Cardiac septum (tissue), 1 donor: ENCODE data around the gene ITGA1. TPM values are rescaled to one million over a fixed set of nuclear protein-coding genes. Genes with fewer than 3 reads are reported as not detected.
"Not testable (repeated sequence)": the region's sequence is repeated elsewhere in the genome, so short reads cannot be mapped to it uniquely, and the experiment has no call there.

Source experiments
- DNase-seq: peaks from one replicate; pipeline ENCODE4 v3.0.0-alpha.2; 2020; ENCODE audit warnings: low spot score
- intact Hi-C: fragments of 100-400 bp; cut with DNase I; formaldehyde crosslinking; loops from one replicate; pipeline ENCODE4 v1.14.0; 2022
- total RNA-seq: library from RNA; stranded (reverse); fragmentation: NEBNext Ultra II Directional; extraction: Animal tissue kit (Norgen Biotek cat#: 25700); gene quantifications from one replicate; pipeline ENCODE4 v1.2.1, GENCODE V29; 2021
- donor health status: DM: no; HTN: no; CAD: no.

The ITGA1 gene
- total RNA-seq, 1 donor from 2014 or later: 40.3 TPM

- intact Hi-C loops, DNase-seq: not testable (repeated sequence)
Observed at GRCh38 chr5:52976157-52976556, 188.4 kb downstream of the ITGA1 start.

- intact Hi-C loops: no loop called here
- no peak for DNase-seq
Observed at GRCh38 chr5:52977264-52977897, 189.7 kb downstream of the ITGA1 start.

DNA sequence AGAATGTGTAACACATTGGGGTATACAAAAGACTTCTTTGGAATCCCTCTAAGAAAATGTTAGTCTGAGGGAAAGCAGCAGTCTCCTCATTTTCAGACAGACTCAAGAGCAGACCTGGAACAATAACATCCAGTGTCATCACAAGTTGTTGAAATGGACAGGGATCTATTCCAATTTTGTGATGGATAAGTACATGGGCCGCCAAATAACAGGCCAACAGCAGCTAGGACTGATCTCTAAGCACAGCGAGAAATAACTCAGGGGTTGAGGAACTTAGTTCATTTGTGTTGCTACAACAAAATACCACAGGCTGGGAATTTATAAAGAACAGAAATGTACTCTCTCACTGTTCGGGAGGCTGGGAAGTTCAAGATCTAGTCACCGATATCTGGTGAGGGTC lies 193.8 kb downstream of the ITGA1 start:
- intact Hi-C loops: no loop called here
- no peak for DNase-seq

DNA sequence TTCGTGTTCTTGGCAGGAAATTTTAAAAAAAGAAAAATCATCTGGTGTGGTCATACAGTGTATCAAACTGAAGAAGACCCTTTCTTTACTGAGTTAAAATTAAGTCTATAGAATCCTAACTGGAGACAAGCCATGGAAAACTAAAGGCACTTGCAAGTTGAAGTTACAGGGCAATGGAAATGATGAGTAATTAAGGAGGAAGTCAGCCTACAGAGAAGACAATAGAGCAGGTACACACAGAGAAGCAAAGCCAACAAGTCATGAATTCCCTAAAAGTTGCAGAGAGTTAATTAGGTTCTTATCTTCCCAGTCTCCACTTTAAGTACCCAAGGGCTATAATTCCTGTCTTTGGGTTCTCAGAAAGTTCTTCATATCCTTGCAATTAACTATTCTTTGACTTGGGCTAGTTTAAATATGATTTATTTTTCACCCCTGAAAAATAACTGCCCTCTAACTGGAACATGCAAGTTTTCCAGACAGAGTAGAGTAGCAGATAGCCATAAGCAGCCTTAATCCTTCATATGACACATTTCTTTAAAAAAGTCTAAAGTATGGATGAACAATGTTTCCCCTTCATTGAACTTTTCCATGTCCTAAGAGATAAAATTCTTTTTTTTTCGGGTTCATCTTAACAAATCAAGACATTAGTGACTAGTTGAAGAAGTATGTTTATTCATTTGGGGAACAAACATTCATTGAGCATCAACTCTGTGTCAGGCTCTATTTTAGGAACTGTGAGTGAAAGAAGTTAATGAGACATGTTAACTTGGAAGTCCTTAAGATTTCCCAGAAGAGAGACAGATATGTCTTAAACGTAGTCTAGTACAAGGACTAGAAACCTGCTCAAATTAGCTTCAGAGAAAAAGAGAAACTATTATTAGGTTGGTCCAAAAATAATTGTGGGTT lies 196.3 kb downstream of the ITGA1 start:
- no peak for DNase-seq
- intact Hi-C loops: no loop called here

- DNase-seq: no peak
- intact Hi-C loops: loop anchor here (5.0 kb wide), 2 partner anchors 33 to 42 kb away; no protein-coding TSS in a partner anchor
Observed at GRCh38 chr5:52985306-52985705, 197.6 kb downstream of the ITGA1 start.

GRCh38 chr5:52987711-52988331 lies 200.1 kb downstream of the ITGA1 start:
- no peak for DNase-seq
- intact Hi-C loops: loop anchor here (5.0 kb wide), 2 partner anchors 36 to 39 kb away; no protein-coding TSS in a partner anchor

DNA sequence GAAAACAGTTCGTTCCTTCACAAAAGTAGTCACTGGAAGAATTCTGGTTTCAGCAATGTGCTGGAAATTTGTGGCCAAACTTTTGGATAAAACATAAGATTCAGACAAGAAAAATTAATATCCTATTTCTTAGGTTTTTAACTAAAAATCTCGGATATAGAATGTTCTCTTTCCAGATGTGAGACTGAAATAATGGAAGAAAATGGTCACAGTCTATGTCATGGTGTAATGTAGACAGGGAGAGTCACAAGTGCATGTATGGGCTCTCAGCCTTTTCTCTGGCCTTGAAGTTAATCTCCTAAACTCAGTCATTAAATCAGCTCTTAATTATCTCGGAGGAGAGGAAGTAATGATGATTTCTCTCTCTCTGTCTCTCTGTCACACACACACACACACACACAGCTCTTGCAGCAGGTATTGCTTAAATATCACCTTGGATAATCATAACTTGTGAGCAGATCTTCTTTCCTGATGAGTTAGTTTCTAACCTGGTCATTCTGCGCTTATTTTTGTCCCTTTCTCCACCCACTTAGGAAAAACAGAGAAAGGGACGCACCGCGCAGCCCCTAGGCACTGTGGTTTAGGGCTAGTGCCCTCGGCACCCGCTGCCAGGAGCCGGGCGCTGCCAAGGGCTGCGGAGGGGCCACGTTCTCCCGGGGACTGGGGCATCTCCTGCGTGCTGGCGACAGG lies 200.8 kb downstream of the ITGA1 start:
- intact Hi-C loops: loop anchor here (5.0 kb wide), 2 partner anchors 36 to 39 kb away; no protein-coding TSS in a partner anchor
- peak; percentile 77 for DNase-seq

GRCh38 chr5:52989025-52989780 lies 201.5 kb downstream of the ITGA1 start, which contains the start of gene ITGA2:
ITGA2 (plus strand) TSS chr5:52989352; CDS start chr5:52989469, 117 bp downstream.
- intact Hi-C loops: loop anchor here (5.0 kb wide), 2 partner anchors 37 to 38 kb away; no protein-coding TSS in a partner anchor
- DNase-seq: peak; percentile 78

DNA sequence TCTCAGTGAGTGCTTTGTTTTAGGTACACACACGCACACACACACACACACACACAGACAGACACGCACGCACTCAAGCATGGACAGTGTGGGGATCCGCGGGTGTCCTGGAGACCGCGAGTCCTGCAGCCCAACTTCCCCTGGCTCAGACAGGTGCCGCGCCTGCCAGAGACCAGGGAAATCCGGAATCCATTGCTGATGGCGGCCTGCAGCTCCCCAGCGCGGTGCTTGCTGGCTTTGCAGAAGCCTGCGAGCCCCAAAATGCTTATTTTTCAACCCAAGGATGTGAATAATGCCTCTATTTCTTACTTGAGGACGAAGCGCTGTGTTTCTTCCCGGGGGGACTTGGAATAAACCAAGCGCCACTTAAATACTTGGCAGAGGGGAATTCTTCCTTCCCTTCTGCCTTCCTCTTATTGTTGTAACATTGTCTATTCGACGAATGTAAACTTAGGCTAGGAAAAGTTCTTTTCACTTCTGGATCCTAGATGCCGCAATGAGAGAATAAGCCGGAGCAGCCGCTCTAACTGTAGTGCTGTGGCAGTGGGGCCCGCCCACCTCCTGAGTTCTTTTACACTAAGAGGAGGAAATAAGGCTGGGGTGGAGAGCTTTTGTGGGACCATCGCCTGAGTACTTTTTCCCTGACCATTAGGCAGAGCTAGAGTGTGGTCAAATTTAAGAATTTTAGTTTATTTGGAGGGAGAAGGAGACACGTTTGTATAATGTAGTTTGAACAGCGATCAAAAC lies 202.2 kb downstream of the ITGA1 start:
- intact Hi-C loops: loop anchor here (5.0 kb wide), 2 partner anchors 37 to 38 kb away; no protein-coding TSS in a partner anchor
- no peak for DNase-seq

DNA sequence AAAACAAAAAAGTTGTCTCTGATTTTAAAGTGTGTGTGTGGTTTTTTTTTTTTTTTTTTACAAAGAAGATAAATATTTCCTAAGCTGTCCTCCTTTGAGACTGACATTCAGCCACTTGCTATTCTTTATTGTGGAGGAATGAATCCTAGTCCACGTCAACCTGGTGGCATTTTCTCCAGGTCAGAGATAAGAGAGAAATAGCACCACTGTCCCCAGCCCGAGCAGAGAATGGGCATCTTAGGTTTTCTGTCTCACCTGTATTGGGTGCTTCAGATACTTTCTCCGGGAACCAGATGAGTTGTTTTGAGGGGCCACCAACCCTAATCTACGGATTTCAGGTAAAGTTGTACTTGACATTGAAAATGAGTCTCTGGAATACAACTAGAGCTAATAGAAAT lies 202.8 kb downstream of the ITGA1 start:
- no peak for DNase-seq
- intact Hi-C loops: no loop called here

DNA sequence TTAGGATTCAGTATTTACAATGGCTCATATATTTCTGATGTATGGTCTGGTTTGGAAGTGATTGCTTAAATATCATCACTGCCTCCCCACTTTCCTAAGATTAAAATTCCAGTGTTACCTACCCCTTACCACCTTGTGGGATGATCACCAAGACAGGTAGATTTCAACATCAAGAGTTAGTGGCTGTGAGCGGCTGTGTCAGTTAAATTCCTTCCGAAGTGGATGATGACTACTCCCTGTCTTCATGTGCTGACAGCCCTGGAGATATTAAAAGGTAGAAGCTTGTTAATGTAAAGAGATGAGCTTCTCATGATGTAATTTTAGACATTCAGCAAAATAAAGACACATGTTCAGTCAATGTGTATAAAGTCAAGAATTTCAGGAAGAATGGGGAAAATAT lies 205.7 kb downstream of the ITGA1 start:
- intact Hi-C loops: no loop called here
- DNase-seq: no peak

DNA sequence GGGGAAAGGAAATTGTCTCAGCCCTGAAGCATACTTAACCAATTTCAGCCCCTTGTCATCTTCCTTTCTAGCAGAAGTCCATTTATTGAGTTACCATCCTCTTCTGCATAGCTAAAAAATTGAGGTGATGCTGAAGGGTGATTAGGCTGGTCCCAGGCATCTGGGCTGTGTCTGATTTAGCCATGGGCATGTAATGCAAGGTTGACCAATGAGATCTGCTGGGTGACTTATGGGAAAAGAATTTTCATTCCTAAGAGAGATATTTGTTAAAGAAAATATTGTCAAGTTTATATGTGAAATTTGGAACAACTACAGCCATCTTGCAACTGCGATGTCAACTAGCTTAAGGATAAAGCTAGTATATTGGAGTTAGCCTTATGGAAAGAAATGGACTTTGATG lies 206.6 kb downstream of the ITGA1 start:
- DNase-seq: no peak
- intact Hi-C loops: no loop called here

DNA sequence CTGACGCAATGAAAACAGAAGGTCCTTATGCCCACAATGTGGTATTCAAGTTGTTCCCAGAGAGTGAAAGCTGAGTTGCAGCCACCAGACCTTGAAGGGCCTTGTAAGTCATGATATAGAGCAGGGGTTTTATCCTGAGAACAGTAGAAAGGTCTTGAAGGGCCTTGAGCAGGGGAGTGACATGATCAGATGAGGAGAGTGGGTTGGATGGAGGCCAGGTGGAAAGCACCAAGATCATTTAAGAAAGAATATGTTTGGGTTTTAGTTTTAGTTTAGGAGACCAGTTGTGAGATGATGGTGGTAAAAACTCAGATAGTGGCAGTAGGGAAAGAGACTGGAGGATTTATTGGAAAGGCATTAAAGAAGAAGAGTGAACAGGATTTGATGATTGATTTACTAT lies 207.4 kb downstream of the ITGA1 start:
- intact Hi-C loops: no loop called here
- DNase-seq: no peak

DNA sequence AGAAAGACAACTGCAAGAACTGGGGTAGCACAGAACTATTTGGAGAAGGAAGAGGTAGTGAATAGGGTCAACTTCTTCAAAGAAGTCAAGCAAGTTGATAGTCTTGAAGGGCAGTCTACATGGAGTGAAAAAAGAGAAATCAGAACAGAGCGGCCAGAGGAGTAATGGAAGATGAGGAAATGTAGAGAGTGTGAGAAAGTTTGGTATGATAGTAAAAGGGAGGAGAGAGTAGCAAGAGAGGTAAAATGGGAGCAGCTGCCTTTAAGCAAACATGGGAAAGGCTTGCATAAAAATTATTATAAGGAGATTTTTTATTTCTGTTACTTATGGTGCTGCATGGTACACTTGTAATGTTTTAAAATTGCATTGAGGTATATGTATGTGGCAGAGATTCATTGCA lies 208.2 kb downstream of the ITGA1 start:
- no peak for DNase-seq
- intact Hi-C loops: no loop called here

GRCh38 chr5:52996979-52997378 lies 209.3 kb downstream of the ITGA1 start:
- no peak for DNase-seq
- intact Hi-C loops: no loop called here

DNA sequence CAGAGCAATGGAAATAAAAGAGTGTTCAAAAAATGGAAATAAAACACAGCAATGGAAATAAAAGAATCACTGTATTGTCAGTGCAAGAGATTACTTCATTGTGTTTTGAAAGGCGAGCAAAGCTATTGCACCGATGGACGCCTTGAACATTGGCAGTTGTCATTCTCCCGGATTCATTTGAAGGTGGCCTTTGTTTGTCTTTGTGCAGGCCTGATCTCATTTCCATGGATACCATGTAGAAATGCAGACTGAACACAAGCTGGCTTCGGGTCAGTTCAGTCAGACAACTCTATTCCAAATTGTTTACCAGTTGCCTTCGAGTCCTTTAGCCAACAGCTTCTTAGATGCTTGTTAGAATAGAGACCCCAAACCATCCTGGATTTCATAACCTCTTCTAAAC lies 209.7 kb downstream of the ITGA1 start:
- no peak for DNase-seq
- intact Hi-C loops: no loop called here

DNA sequence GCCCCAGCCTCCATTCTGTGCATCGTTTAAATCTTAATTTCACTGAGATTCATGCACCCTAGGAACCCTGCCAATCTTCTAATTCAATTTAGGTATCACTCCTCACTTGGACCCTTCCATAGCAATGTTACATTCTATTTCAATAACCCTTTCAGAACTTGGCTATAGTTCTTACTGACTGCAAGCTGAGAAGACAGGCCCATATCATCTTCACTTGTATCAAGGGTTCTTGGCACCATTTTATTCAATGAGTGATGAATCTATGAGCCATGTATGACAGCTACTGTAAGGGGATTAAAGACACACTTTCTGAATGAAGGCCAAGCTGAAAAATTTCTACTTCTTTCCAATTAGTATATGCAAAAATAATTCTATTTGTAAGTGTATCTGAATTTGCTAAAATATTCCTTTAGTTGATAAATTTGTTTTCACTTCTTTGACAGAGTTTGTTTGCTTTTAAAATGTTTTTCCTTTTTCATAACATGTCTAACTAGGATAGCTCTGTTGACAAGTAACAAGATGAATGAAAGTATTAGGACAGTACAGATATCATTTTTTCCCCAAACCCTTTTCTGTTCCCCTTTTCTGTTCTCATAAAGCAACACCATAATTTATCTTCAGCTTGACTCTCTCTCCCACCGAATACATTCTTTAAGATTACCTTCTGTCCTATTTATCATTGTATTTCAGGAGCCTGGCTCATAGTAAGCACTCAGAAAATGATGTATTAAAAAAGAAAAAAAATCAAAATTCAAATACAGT lies 211.0 kb downstream of the ITGA1 start:
- intact Hi-C loops: no loop called here
- DNase-seq: no peak
